ENCODE measurements around the gene LRRC10B. TPM values are rescaled to one million over a fixed set of nuclear protein-coding genes. Genes with fewer than 3 reads are reported as not detected.

Gene LRRC10B
- total RNA-seq, 2 donors from 2014 or later: not detected

DNA sequence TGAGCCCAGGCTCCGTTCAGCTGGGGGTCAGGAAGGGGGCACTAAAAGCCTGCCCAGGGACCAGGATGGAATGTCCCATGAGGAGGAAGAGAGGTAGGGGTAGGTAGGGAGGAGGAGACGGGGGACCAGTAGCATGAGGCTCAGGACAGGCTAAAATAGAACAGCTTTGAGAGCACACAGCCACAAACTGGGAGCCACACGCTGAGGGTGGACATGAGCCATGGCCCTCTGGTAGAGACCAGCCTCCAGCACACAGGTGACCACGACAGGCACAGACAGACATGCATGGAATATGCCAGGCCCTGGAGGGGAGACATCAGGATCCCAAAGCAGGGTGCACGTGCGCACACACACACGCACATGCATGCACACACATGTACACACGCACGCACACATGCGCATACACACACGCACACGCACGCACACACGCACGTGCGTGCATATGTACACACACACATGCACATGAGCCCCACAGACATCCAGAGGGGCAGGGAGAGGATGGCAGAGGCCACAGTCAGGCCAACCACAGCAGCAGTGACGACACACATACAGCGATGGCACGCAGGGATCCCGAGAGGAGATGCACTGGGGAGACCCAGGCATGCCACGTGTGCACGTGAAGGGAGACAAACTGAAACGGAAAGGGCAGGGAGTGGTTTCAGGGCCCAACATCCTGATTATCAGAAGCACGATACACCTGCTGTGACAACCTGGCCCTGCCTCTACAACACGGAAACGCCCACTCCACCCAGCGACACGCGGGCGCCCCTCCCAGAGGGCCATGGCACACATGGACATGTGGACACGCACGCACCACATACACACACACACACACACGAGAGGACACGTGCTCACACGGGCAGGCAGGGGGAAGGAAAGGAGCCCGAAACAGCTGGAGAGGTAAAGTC, 25.7 kb downstream of the LRRC10B start:
- H3K36me3 Mint-ChIP-seq (ENCODE audit: low read depth): no peaks in the 10 kb centered on the region
- no peak for DNase-seq

DNA sequence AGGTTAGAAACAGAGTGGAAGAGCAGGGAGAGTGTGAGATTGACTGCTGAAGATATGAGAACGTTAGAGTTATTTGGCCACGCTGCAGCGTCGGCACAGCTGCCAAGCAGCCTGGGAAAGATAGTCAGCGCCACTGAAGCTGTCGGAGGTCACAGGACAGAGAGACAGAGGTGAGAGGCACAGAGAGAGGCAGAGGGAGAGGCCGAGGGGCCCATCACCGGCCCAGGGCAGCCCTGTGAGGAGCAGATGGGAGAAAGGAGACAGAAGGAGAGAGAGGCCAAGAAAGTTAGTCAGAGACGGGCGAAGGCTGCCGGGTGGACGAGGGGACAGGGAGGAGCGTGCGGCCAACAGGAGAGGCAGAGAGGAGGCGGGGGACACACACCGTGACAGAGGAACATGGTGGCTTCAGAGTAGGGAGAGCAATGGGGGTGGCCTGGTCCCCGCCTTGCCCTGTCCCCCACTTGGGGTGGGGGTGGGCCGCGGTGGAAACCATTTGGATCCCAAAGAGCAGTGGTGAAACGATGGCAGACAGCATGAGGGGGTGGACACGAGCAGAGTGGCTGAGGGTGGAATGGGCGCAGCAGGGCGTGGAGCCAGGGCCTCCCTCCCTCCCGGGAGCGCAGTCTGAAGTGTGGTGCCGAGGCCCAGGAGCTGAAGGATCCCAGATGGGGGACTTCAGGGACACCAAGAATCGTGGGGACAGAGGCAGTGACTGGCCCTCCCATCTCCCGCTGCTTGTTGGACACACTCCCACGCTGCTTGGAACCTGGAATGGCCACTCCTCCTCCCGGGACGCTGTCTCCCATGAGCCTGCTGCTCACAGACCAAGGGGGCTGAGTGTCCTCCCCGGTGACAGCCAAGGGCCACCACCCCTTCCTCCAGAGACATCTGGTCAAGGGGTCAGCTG, 26.6 kb downstream of the LRRC10B start:
- Mint-ChIP-seq H3K27me3 (peaks cover 44% of the 10 kb centered on the region), H3K4me1 (no peaks in the 10 kb centered on the region), H3K36me3 (ENCODE audit: low read depth) (no peaks in the 10 kb centered on the region), H3K27ac (no peak overlapping the region), H3K4me3 (no peak overlapping the region)
- H3K9me3 ChIP-seq (ENCODE audit: control insufficient read depth, low read length, poor library complexity, severe bottlenecking): no peaks in the 10 kb centered on the region
- DNase-seq (no peak), ATAC-seq (no peak)

More for the DNA sequence above, 25.7 kb downstream of the LRRC10B start:
- Mint-ChIP-seq H3K27ac (no peak overlapping the region), H3K4me3 (no peak overlapping the region), H3K4me1 (no peaks in the 10 kb centered on the region), H3K27me3 (peaks cover 38% of the 10 kb centered on the region)
- ATAC-seq: no peak
- H3K9me3 ChIP-seq (ENCODE audit: control insufficient read depth, low read length, poor library complexity, severe bottlenecking): no peaks in the 10 kb centered on the region

DNA sequence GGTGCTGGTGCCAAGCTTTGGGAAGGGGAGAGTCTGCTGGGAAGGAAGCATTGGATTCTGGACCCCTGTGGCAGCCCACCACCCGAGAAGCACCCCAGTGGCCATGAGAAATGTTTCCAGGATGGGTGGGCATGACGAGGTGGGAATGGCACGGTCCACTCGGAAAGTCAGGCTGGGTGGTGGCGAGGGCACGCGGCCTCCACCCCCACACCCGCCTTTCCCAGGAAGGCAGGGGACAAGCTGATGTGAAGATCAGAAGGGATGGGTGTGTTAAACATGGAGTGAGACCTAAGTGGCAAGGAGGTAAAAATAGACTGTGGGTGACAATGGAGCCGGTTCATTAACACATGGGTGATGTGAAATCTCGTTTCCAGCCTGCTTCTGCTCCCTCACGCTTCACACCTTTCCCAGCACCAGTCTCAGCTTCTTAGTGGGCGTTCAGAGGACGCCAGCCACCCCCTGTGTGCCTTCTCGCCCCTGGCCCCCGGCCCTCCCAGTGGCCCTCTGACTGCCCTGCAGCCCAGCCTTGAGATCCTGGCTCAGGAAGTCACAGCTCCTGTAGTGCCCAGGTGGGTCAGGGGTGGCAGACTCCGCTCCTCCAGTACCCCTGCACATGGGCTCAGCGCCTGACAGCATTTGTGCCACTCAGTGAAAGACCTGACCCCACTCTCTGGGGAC, 27.6 kb downstream of the LRRC10B start:
- H3K27me3 Mint-ChIP-seq: peaks cover 50% of the 10 kb centered on the region
- no peaks in the 10 kb centered on the region for H3K4me1 Mint-ChIP-seq
- no peak overlapping the region for H3K4me3 Mint-ChIP-seq
- no peaks in the 10 kb centered on the region for H3K36me3 Mint-ChIP-seq (ENCODE audit: low read depth)
- no peak for DNase-seq
- no peaks in the 10 kb centered on the region for H3K9me3 ChIP-seq (ENCODE audit: control insufficient read depth, low read length, poor library complexity, severe bottlenecking)
- ATAC-seq: no peak
- H3K27ac Mint-ChIP-seq: no peak overlapping the region

DNA sequence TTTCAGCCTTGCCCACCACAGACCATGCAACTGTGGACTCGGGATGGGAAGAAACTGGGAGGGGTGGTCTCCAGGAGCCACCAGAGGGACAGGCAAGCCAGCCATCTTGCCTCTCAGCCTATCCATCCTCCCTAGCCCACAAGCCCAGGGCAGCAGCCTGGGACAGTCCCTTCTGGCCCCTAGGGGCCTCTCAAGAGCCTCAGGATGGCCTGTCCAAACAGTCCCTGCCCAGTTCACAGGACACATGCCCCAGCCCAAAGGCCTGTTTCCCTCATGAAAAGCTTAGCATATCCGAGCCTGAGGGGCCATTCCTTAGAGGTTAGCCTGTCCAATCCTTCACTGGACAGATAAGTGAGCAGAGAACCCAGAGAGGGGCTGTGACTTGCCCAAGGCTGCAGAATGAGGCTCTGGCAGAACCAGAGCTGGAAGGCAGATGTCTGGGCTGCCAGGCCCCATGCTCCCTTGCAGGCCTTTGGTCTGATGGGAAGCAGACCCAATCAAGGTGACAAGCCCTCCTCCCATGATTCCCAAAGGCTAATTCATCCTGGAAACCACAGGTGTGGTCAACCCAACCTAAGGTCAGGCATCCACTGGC, 28.2 kb downstream of the LRRC10B start:
- no peak overlapping the region for H3K27ac Mint-ChIP-seq

DNA sequence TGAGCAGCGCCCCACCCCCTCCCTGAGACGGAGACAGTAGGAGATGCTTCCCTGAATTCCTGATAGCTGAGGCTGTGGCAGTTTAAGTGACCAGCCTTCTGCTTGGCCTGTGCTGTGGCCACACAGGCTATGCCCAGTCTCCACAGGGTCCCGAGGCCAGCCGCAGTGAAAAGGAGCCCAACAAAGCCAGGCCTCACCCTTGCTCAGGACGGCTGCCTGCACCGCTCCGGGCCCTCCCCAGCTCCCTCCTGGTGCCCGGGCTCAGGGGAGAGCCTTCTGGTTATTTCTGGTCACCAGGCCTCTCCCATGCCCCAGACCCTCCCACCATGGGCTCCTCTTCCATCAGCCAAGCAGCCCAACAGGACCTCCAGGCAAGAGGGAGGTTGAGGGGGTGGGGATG, 28.8 kb downstream of the LRRC10B start:
- Mint-ChIP-seq H3K27me3 (peaks cover 59% of the 10 kb centered on the region), H3K4me3 (no peak overlapping the region), H3K4me1 (peaks cover 4% of the 10 kb centered on the region), H3K27ac (no peak overlapping the region), H3K36me3 (ENCODE audit: low read depth) (peaks cover 2% of the 10 kb centered on the region)
- H3K9me3 ChIP-seq (ENCODE audit: control insufficient read depth, low read length, poor library complexity, severe bottlenecking): no peaks in the 10 kb centered on the region
- no peak for DNase-seq
- no peak for ATAC-seq

More for the DNA sequence above, 28.2 kb downstream of the LRRC10B start:
- DNase-seq: no peak
- ATAC-seq: no peak
- Mint-ChIP-seq H3K36me3 (ENCODE audit: low read depth) (peaks cover 2% of the 10 kb centered on the region), H3K4me1 (peaks cover 4% of the 10 kb centered on the region), H3K4me3 (no peak overlapping the region), H3K27me3 (peaks cover 56% of the 10 kb centered on the region)
- no peaks in the 10 kb centered on the region for H3K9me3 ChIP-seq (ENCODE audit: control insufficient read depth, low read length, poor library complexity, severe bottlenecking)

DNA sequence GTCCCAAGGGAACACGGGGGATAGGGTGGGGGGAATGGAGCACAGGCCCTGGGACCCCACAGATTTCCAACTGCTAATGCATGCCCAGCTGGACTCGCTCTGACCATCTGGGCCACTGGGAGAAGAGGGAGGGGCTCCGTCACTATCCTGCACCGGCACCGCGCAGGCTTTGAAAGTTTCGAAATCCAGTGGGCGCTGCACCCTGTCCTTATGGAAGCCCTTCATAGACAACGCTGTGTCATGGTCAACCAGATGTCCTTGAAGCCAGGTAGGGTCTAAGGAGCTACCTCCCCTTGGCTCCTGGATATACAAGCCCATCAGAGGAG, 30.1 kb downstream of the LRRC10B start:
- ATAC-seq: no peak
- H3K27ac Mint-ChIP-seq: no peak overlapping the region
- H3K9me3 ChIP-seq (ENCODE audit: control insufficient read depth, low read length, poor library complexity, severe bottlenecking): no peaks in the 10 kb centered on the region
- H3K36me3 Mint-ChIP-seq (ENCODE audit: low read depth): peaks cover 2% of the 10 kb centered on the region
- no peak overlapping the region for H3K4me3 Mint-ChIP-seq
- DNase-seq: no peak
- H3K27me3 Mint-ChIP-seq: peaks cover 53% of the 10 kb centered on the region
- H3K4me1 Mint-ChIP-seq: peaks cover 4% of the 10 kb centered on the region

DNA sequence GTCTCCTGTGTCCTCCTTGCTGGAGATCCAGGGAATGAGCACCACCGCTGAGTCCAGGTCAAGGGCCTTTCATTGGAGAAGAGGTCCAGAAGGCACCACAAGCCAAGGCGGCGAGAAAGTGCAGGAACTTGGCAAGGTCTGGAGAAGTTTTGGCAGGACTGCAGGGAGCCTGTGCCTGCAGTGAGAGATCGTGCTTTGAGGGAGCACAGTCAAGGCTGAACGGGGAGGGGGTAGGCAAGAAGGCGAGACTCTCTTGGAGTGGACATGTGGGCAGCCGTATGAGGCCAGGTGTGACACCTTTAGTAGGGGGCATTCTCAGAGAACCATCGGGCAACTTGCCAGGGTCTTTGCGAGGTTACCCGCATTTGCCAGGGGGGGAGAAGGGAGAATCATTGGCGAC, 30.5 kb downstream of the LRRC10B start:
- Mint-ChIP-seq H3K4me3 (no peak overlapping the region), H3K27me3 (peaks cover 53% of the 10 kb centered on the region), H3K4me1 (peaks cover 4% of the 10 kb centered on the region), H3K27ac (no peak overlapping the region), H3K36me3 (ENCODE audit: low read depth) (peaks cover 2% of the 10 kb centered on the region)
- no peaks in the 10 kb centered on the region for H3K9me3 ChIP-seq (ENCODE audit: control insufficient read depth, low read length, poor library complexity, severe bottlenecking)
- no peak for DNase-seq
- ATAC-seq: no peak

DNA sequence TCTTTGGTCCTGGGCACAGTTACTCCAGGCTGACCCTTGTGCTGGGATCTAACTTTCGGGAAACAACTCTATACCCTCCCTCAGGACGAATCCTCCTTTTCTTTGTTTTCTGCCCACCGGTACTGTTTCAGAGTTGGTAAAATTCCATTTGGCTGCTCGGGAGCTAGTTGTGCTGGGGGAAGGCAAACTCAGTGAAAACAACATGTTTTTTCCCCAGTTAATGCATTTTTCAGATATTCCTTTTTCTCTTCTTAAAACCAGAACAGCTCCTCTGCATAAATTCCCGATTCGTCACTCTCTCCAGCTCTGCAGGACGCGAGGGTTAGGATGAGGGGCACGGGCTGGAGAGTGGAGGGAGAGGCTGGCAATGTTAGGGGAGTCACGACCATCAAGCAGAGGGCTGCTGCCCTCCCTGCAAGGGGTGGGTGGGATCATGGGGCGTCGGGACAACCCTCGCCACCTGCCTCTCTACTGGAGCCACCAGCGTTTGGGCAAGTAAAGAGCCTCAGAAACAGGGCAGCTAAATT, 31.3 kb downstream of the LRRC10B start:
- Mint-ChIP-seq H3K4me1 (peaks cover 6% of the 10 kb centered on the region), H3K27ac (no peak overlapping the region), H3K27me3 (peaks cover 49% of the 10 kb centered on the region), H3K4me3 (no peak overlapping the region), H3K36me3 (ENCODE audit: low read depth) (peaks cover 2% of the 10 kb centered on the region)
- no peak for ATAC-seq
- DNase-seq: no peak
- no peaks in the 10 kb centered on the region for H3K9me3 ChIP-seq (ENCODE audit: control insufficient read depth, low read length, poor library complexity, severe bottlenecking)

DNA sequence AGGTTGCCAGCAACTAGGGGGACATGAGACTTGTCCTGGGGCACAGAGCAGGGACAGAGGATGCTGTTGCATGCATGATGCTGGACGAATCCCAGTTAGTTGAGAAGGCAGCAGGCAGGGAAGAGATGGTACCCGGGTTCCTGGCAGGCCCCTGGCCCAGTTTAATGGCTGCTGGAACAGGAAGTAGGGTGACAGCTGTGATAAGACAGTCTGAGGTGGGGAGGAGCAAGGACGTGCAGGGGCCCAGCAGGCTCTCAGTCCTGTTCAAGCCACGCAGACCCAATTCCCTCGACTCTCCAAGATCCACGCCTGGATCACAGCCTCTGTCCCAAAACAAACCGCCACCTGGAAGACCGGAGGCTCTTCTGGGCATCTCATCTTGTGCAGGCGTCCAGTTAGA, 32.0 kb downstream of the LRRC10B start:
- no peak for ATAC-seq
- H3K36me3 Mint-ChIP-seq (ENCODE audit: low read depth): peaks cover 2% of the 10 kb centered on the region
- peaks cover 49% of the 10 kb centered on the region for H3K27me3 Mint-ChIP-seq
- H3K4me1 Mint-ChIP-seq: peaks cover 6% of the 10 kb centered on the region
- no peak overlapping the region for H3K4me3 Mint-ChIP-seq
- no peak for DNase-seq
- no peak overlapping the region for H3K27ac Mint-ChIP-seq
- H3K9me3 ChIP-seq (ENCODE audit: control insufficient read depth, low read length, poor library complexity, severe bottlenecking): no peaks in the 10 kb centered on the region

DNA sequence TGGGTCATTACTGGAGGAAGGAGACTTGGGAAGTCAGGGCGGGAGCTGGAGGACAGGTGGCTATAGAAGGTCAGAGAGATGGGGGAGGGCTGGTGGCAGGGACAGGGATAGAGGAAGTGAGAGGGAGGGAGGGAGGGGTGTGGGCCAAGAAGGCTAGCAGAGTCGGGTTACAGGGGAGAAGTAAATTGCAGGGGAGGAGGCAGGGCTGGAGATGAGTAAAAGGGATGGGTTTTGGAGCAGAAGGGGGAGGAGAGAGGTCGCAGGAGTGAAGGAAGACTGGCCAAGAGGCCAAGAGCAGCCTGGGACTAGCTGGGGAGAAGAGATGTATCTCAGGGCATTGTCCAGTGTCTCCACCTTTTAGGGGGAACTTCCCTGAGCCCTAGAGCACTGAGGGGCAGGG, 33.0 kb downstream of the LRRC10B start:
- no peaks in the 10 kb centered on the region for H3K9me3 ChIP-seq (ENCODE audit: control insufficient read depth, low read length, poor library complexity, severe bottlenecking)
- ATAC-seq (no peak), DNase-seq (no peak)
- peaks cover 50% of the 10 kb centered on the region for H3K27me3 Mint-ChIP-seq
- peaks cover 6% of the 10 kb centered on the region for H3K4me1 Mint-ChIP-seq
- no peak overlapping the region for H3K4me3 Mint-ChIP-seq
- no peak overlapping the region for H3K27ac Mint-ChIP-seq
- H3K36me3 Mint-ChIP-seq (ENCODE audit: low read depth): peaks cover 2% of the 10 kb centered on the region

DNA sequence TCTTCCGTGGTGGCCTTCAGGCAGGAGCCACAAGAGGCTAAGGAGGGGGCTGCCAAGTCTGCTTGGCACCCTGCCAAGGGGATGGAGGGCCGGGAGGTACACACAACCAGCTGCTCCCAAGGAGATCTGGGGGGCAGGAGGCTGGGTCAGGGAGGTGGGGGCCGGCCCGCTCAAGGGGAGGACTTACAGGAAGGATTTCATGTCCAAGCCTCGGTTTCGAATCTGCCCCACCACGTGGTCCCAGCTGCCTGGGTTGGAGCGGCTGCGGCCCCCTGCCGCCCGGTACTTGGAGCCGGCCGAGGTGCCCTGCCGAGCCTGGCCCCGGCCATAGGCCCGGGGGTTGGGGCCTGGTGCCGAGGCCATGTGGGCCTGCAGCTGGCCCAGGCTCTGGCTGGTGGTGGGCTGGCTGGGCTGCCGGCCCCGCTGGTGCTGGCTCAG, 33.5 kb downstream of the LRRC10B start:
- no peak overlapping the region for H3K4me3 Mint-ChIP-seq
- ATAC-seq: no peak
- DNase-seq: no peak
- peaks cover 6% of the 10 kb centered on the region for H3K4me1 Mint-ChIP-seq
- peaks cover 2% of the 10 kb centered on the region for H3K36me3 Mint-ChIP-seq (ENCODE audit: low read depth)
- no peak overlapping the region for H3K27ac Mint-ChIP-seq
- peaks cover 50% of the 10 kb centered on the region for H3K27me3 Mint-ChIP-seq
- H3K9me3 ChIP-seq (ENCODE audit: control insufficient read depth, low read length, poor library complexity, severe bottlenecking): no peaks in the 10 kb centered on the region

DNA sequence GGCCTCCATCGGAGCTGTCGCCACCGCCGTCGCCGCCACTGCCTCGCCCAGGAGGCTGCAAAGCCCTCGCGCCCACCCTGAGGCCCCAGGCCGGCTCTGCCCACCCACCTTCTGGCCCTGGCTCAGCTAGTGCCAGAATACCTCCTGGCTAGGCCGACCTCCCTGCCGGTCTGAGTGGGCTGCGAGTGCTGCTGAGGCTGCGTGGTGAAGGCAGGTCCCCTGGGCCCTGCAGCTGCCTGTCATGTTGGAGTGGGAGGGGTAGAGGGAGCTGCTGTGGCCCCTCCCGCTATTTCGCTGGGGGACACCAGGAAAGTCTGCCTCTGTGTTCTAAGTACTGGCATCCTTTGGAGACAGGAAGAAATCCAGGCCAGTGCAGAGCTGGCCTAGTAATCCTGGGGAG, 34.2 kb downstream of the LRRC10B start:
- no peaks in the 10 kb centered on the region for H3K9me3 ChIP-seq (ENCODE audit: control insufficient read depth, low read length, poor library complexity, severe bottlenecking)
- no peak overlapping the region for H3K27ac Mint-ChIP-seq
- DNase-seq: no peak
- peaks cover 50% of the 10 kb centered on the region for H3K27me3 Mint-ChIP-seq
- peaks cover 6% of the 10 kb centered on the region for H3K4me1 Mint-ChIP-seq
- H3K36me3 Mint-ChIP-seq (ENCODE audit: low read depth): peaks cover 2% of the 10 kb centered on the region
- H3K4me3 Mint-ChIP-seq: no peak overlapping the region
- no peak for ATAC-seq

All from T-helper 17 cell (primary cell).